Prostate gland (tissue), 2 donors: Measurements from ENCODE around the gene AIF1.

Experiments
- CTCF ChIP-seq, 4 experiments: fragments of 200-600 bp in 2 of 4; fragments of 450-650 bp in 2 of 4; sonication (generic) in 2 of 4; IDR thresholded peaks; 1 replicate in 3 of 4; 2 replicates in 1 of 4; pipeline ENCODE4 v1.5.1; 2016 to 2019; ENCODE audit warnings: antibody characterized with exemption in 4 of 4, mild to moderate bottlenecking in 2 of 4, moderate library complexity in 2 of 4
- POLR2A ChIP-seq: fragments of 450-650 bp; IDR thresholded peaks from one replicate; pipeline ENCODE4 v1.6.1; 2016; ENCODE audit warnings: antibody characterized with exemption, mild to moderate bottlenecking
- POLR2AphosphoS5 ChIP-seq: sonication (generic); formaldehyde crosslinking; IDR thresholded peaks from one replicate; pipeline ENCODE4 v1.6.1; 2017; ENCODE audit warnings: antibody characterized with exemption

- no peak for TF ChIP-seq CTCF (IDR thresholded peaks at IDR 0.05)
- TF ChIP-seq POLR2A: no peak
- no peak for TF ChIP-seq POLR2AphosphoS5
Measured at GRCh38 chr6:31567531-31568370, 47.3 kb upstream of the AIF1 start.
